Fibroblast of villous mesenchyme (primary cell): ENCODE results near the gene DARS1. TPM values are rescaled to one million over a fixed set of nuclear protein-coding genes. Genes with fewer than 3 reads are reported as not detected.

Source experiments
- DNase-seq: peaks from one replicate; pipeline ENCODE4 v3.0.0-alpha.2; 2010; ENCODE audit warnings: low read depth
- H3K4me3 ChIP-seq: 2 replicates; pipeline ENCODE4 v1.5.1; 2011; ENCODE audit warnings: low read depth, mild to moderate bottlenecking, low read length
- CTCF ChIP-seq: IDR thresholded peaks from 2 replicates; pipeline ENCODE4 v1.5.1; 2012; ENCODE audit warnings: low read depth, mild to moderate bottlenecking, low read length; ENCODE audit not compliant: insufficient read depth
- total RNA-seq: library from RNA; depleted of rRNA; stranded (reverse); fragments of >200 nt; gene quantifications from 2 replicates; pipeline ENCODE4 v1.2.3, GENCODE V29; 2012

The DARS1 gene
- total RNA-seq, 1 donor, result 94.1 TPM

- H3K4me3 ChIP-seq, result no peak overlapping the region
- no peak for DNase-seq
- TF ChIP-seq CTCF, result no peak
Measured at GRCh38 chr2:135949451-135950234, 35.8 kb downstream of the DARS1 start.

- H3K4me3 ChIP-seq, result no peak overlapping the region
- TF ChIP-seq CTCF, result no peak
- DNase-seq, result peak; percentile 74
Measured at GRCh38 chr2:135948642-135949355, 36.6 kb downstream of the DARS1 start.

- TF ChIP-seq CTCF, result no peak
- H3K4me3 ChIP-seq, result no peak overlapping the region
- DNase-seq, result no peak
Measured at GRCh38 chr2:135948141-135948540, 37.3 kb downstream of the DARS1 start.

- TF ChIP-seq CTCF, result no peak
- no peak overlapping the region for H3K4me3 ChIP-seq
- no peak for DNase-seq
Measured at GRCh38 chr2:135947483-135947882, 37.9 kb downstream of the DARS1 start.

GRCh38 chr2:135945526-135945925 lies 39.9 kb downstream of the DARS1 start:
- no peak for DNase-seq
- no peak for TF ChIP-seq CTCF

GRCh38 chr2:135944625-135945024 lies 40.8 kb downstream of the DARS1 start:
- no peak overlapping the region for H3K4me3 ChIP-seq
- no peak for DNase-seq
- TF ChIP-seq CTCF, result no peak

More at GRCh38 chr2:135945526-135945925, 39.9 kb downstream of the DARS1 start:
- no peak overlapping the region for H3K4me3 ChIP-seq
